GM12878 (cell line): Measurements from ENCODE around the gene ZNF618. TPM values are rescaled to one million over a fixed set of nuclear protein-coding genes. Genes with fewer than 3 reads are reported as not detected.

ENCODE experiments used
- ATAC-seq: fragments of 200-7000 bp; cut with Tn5 transposase; 3 replicates; pipeline ENCODE4 v1.9.1; 2020; ENCODE audit warnings: mild to moderate bottlenecking, moderate library complexity
- BruUV-seq: library from RNA; stranded (reverse); fragments of 400-500 nt; replicated peaks from 2 replicates; lab custom pipeline; 2021; lab: Mats Ljungman, UMichigan
- CTCF ChIA-PET: fragments of 300-600 bp; sonication (Branson Sonifier 250); formaldehyde crosslinking; extraction: SDS; loops from one replicate; lab custom pipeline; 2021; ENCODE audit warnings: inconsistent platforms; lab: Yijun Ruan, JAX
- POLR2A ChIA-PET: fragments of 350-600 bp; formaldehyde crosslinking; extraction: SDS; loops from one replicate; lab custom pipeline; 2021; ENCODE audit warnings: inconsistent platforms; lab: Charles Lee
- RAD21 ChIA-PET: fragments of 300-600 bp; sonication (Branson Sonifier 250); formaldehyde crosslinking; loops from one replicate; lab custom pipeline; 2023; ENCODE audit warnings: antibody characterized with exemption; ENCODE audit not compliant: unreplicated experiment; lab: Charles Lee
- SMC1A ChIA-PET: fragments of 300-600 bp; sonication (Branson Sonifier 250); formaldehyde crosslinking; loops from one replicate; lab custom pipeline; 2023; ENCODE audit not compliant: unreplicated experiment, uncharacterized antibody; lab: Charles Lee
- DNase-seq: peaks from one replicate; pipeline ENCODE4 v3.0.0-alpha.2; 2011; ENCODE audit warnings: low read depth, low spot score
- FAIRE-seq: peaks from 3 replicates; lab custom pipeline; 2011; peaks lifted over from hg19 to GRCh38; lab: Jason Lieb, UNC
- H2AFZ ChIP-seq: 2 replicates; pipeline ENCODE4 v1.6.0; 2011; ENCODE audit warnings: low read depth, low read length, control low read depth; ENCODE audit not compliant: control insufficient read depth
- H3K27ac ChIP-seq: 2 replicates; pipeline ENCODE4 v1.5.1; 2011; ENCODE audit warnings: control low read depth; ENCODE audit not compliant: control insufficient read depth, insufficient read depth
- H3K27me3 ChIP-seq, 2 experiments: replicated peaks in 1 of 2; 2 replicates each; pipeline versions ENCODE4 v1.6.0 to v1.6.1; 2011; ENCODE audit warnings: low read length in 1 of 2; ENCODE audit not compliant: control insufficient read depth in 2 of 2, insufficient read depth in 2 of 2
- H3K36me3 ChIP-seq, 2 experiments: 2 replicates each; pipeline ENCODE4 v1.5.1; 2011; ENCODE audit warnings: low read length in 1 of 2; ENCODE audit not compliant: control insufficient read depth in 2 of 2, insufficient read depth in 2 of 2
- H3K4me1 ChIP-seq: 2 replicates; pipeline ENCODE4 v1.6.1; 2011; ENCODE audit warnings: mild to moderate bottlenecking, low read length, moderate library complexity, mixed read lengths; ENCODE audit not compliant: control insufficient read depth, insufficient read depth
- H3K4me2 ChIP-seq: 2 replicates; pipeline ENCODE4 v1.6.0; 2011; ENCODE audit warnings: control low read depth; ENCODE audit not compliant: control insufficient read depth, insufficient read depth
- H3K4me3 ChIP-seq: fragments of 200-600 bp; sonication (generic); 2 replicates; pipeline ENCODE4 v1.5.1; 2016
- H3K79me2 ChIP-seq: 2 replicates; pipeline ENCODE4 v1.6.0; 2011; ENCODE audit warnings: low read length; ENCODE audit not compliant: control insufficient read depth, insufficient read depth
- H3K9ac ChIP-seq: 2 replicates; pipeline ENCODE4 v1.8.0; 2011; ENCODE audit warnings: low read length, control low read depth, mixed read lengths; ENCODE audit not compliant: control insufficient read depth, insufficient read depth
- H3K9me3 ChIP-seq: replicated peaks from 3 replicates; pipeline ENCODE4 v1.5.1; 2011; ENCODE audit warnings: mild to moderate bottlenecking, low read length; ENCODE audit not compliant: control insufficient read depth, insufficient read depth
- H4K20me1 ChIP-seq: 2 replicates; pipeline ENCODE4 v1.6.0; 2011; ENCODE audit not compliant: control insufficient read depth, insufficient read depth
- ASH2L ChIP-seq: fragments of 300-600, 200-600 bp; sonication (generic); IDR thresholded peaks from 2 replicates; pipeline ENCODE4 v1.6.1; 2017; ENCODE audit warnings: low read depth, mild to moderate bottlenecking, borderline replicate concordance
- EP300 ChIP-seq, 2 experiments: fragments of 150-350 bp in 1 of 2; IDR thresholded peaks; 2 replicates each; pipeline ENCODE4 v1.6.1; 2011 to 2012; ENCODE audit warnings: low read depth in 2 of 2, low read length in 2 of 2, borderline replicate concordance in 1 of 2, improper control_type of control experiment in 1 of 2, inconsistent platforms in 1 of 2; ENCODE audit not compliant: control insufficient read depth in 1 of 2
- HCFC1 ChIP-seq: fragments of 150-350 bp; IDR thresholded peaks from 2 replicates; pipeline ENCODE4 v1.6.1; 2014; ENCODE audit warnings: low read length
- KAT2A ChIP-seq: conservative IDR thresholded peaks from 2 replicates; pipeline ENCODE4 v1.6.1; 2011; ENCODE audit warnings: low read depth, low read length; ENCODE audit not compliant: control insufficient read depth
- LARP7 ChIP-seq: fragments of 450-650 bp; IDR thresholded peaks from 2 replicates; pipeline ENCODE4 v1.6.1; 2017; ENCODE audit warnings: mild to moderate bottlenecking
- MEF2A ChIP-seq: IDR thresholded peaks from 2 replicates; pipeline ENCODE4 v1.6.1; 2011; ENCODE audit warnings: low read depth, mild to moderate bottlenecking, low read length, moderate library complexity; ENCODE audit not compliant: insufficient read depth
- MYB ChIP-seq: fragments of 150-350 bp; IDR thresholded peaks from 2 replicates; pipeline ENCODE4 v1.6.1; 2014; ENCODE audit warnings: mild to moderate bottlenecking, low read depth, low read length, borderline replicate concordance
- MYC ChIP-seq: IDR thresholded peaks from 2 replicates; pipeline ENCODE4 v1.6.1; 2011; ENCODE audit warnings: mild to moderate bottlenecking, low read length, moderate library complexity, inconsistent platforms; ENCODE audit not compliant: insufficient read depth, insufficient replicate concordance, insufficient read length, severe bottlenecking
- RFX5 ChIP-seq: IDR thresholded peaks from 2 replicates; pipeline ENCODE4 v1.6.1; 2011; ENCODE audit warnings: low read depth, low read length, improper control_type of control experiment
- RUNX3 ChIP-seq: IDR thresholded peaks from 2 replicates; pipeline ENCODE4 v1.6.1; 2012; ENCODE audit warnings: low read length, inconsistent platforms
- SIN3A ChIP-seq: IDR thresholded peaks from 2 replicates; pipeline ENCODE4 v1.6.1; 2012; ENCODE audit warnings: low read depth, low read length, improper control_type of control experiment
- TBL1XR1 ChIP-seq: IDR thresholded peaks from 2 replicates; pipeline ENCODE4 v1.6.1; 2012; ENCODE audit warnings: low read depth, low read length, improper control_type of control experiment
- TCF12 ChIP-seq: IDR thresholded peaks from 2 replicates; pipeline ENCODE4 v1.6.1; 2011; ENCODE audit warnings: low read depth, mild to moderate bottlenecking, low read length
- TCF3 ChIP-seq: IDR thresholded peaks from 2 replicates; pipeline ENCODE4 v1.6.1; 2012; ENCODE audit warnings: low read depth, mild to moderate bottlenecking, low read length, borderline replicate concordance; ENCODE audit not compliant: insufficient read depth
- YBX1 ChIP-seq: fragments of 450-650 bp; IDR thresholded peaks from 2 replicates; pipeline ENCODE4 v1.6.1; 2016; ENCODE audit warnings: antibody characterized with exemption
- ZNF24 ChIP-seq: fragments of 450-650 bp; IDR thresholded peaks from 2 replicates; pipeline ENCODE4 v1.6.1; 2017; ENCODE audit warnings: antibody characterized with exemption, mild to moderate bottlenecking
- ZNF274 ChIP-seq: IDR thresholded peaks from one replicate; pipeline ENCODE4 v1.8.0; 2011; ENCODE audit not compliant: insufficient read length, insufficient read depth
- ZZZ3 ChIP-seq: IDR thresholded peaks from 2 replicates; pipeline ENCODE4 v1.6.1; 2011; ENCODE audit warnings: low read depth; ENCODE audit not compliant: control insufficient read depth, insufficient read length
- WGBS: methylation state at CpG from one replicate; pipeline ENCODE4 v1.1.6; 2016; ENCODE audit warnings: low lambda C conversion rate; ENCODE audit not compliant: insufficient replicate concordance, insufficient coverage; ENCODE audit errors: missing lambda C conversion rate; 5-methylcytosine and 5-hydroxymethylcytosine counted together
- in situ Hi-C: fragments of 300-500 bp; cut with MboI; formaldehyde crosslinking; loops from 9 replicates; pipeline ENCODE4 v1.14.3; 2018; ENCODE audit warnings: mixed read lengths
- intact Hi-C: fragments of 100-400 bp; cut with micrococcal nuclease; formaldehyde crosslinking; loops from one replicate; pipeline ENCODE4 v1.14.2; 2022; ENCODE audit not compliant: unreplicated experiment
- polyA plus RNA-seq, 11 experiments: library from polyadenylated mRNA; depleted of rRNA in 4 of 11; unstranded in 6 of 11; stranded (reverse) in 5 of 11; fragments of >200 nt; fragmentation: Nextera tagmentation in 4 of 11; fragmentation: Illumina TruSeq in 1 of 11; extraction: Ambion mirVana in 4 of 11; extraction: Trizol in 1 of 11; gene quantifications; 1 replicate in 1 of 11; 2 replicates in 10 of 11; pipeline versions ENCODE4 v1.2.1 to v1.2.3, GENCODE V29; 2011 to 2016; ENCODE audit warnings: inconsistent platforms in 2 of 11, missing spikeins in 2 of 11, low read depth in 1 of 11
- total RNA-seq, 4 experiments: library from RNA; depleted of rRNA in 3 of 4; stranded (reverse); fragments of >200 nt in 3 of 4; fragmentation: Illumina TruSeq in 1 of 4; extraction: Trizol in 1 of 4; gene quantifications; 2 replicates each; pipeline versions ENCODE4 v1.2.1 to v1.2.3, GENCODE V29; 2013 to 2021
- TF ChIP-seq, protein P1 (sequence below): fragments of 450-650 bp; IDR thresholded peaks from 2 replicates; pipeline ENCODE4 v1.6.1; 2016; ENCODE audit warnings: mild to moderate bottlenecking, moderate library complexity, borderline replicate concordance
- TF ChIP-seq, protein P2 (sequence below): fragments of 450-650 bp; IDR thresholded peaks from 2 replicates; pipeline ENCODE4 v1.6.1; 2017; ENCODE audit warnings: mild to moderate bottlenecking, low read depth, inconsistent platforms; ENCODE audit not compliant: poor library complexity, severe bottlenecking

The ZNF618 gene
- total and polyA plus RNA-seq, 10 of the 15 experiments (the other 5 are each of a cell fraction or from before 2014, with no cell fraction given): 0.01 to 0.24 (median 0.06) TPM; not detected in 2

DNA sequence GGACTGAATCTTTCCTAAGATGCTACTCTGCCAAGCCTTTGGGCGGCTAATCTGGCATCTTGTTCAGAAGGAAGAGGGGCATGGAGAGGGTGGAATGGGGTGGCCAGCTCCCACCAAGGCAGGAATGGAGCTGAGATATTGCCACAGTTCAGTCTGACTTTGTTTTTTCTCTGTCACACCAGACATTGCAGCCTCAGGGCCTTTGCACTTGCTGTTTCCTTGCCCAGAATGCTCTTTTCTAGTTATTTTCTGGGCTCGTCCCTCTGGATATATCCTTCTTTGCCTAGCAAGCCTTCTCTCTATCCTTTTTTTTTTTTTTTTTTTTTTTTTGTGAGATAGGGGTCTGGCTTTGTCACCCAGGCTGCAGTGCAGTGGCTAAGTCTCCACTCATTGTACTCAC lies 40.8 kb downstream of the ZNF618 start:
- no peaks in the 10 kb centered on the region for H3K79me2 ChIP-seq
- ChIA-PET CTCF (no interaction called here), SMC1A (interaction anchor here (1.2 kb wide), 1 partner anchor 38 kb away, joined by 4 read pairs; no protein-coding TSS in a partner anchor), RAD21 (interaction anchor here (0.7 kb wide), 1 partner anchor 385 kb away, joined by 3 read pairs; no protein-coding TSS in a partner anchor), POLR2A (no interaction called here)
- no peak for DNase-seq
- no peak for ATAC-seq
- intact Hi-C loops: no loop called here
- BruUV-seq: no TSS peak
- in situ Hi-C loops: no loop called here
- H4K20me1 ChIP-seq: no peaks in the 10 kb centered on the region
- H3K4me3 ChIP-seq: no peak overlapping the region
- H3K9ac ChIP-seq: no peak overlapping the region
- H3K4me1 ChIP-seq: no peaks in the 10 kb centered on the region
- no peak overlapping the region for H3K4me2 ChIP-seq
- H2AFZ ChIP-seq: no peak overlapping the region
- FAIRE-seq: no peak
- H3K27ac ChIP-seq: no peak overlapping the region
- no peaks in the 10 kb centered on the region for H3K36me3 ChIP-seq
- H3K27me3 ChIP-seq: no peaks in the 10 kb centered on the region; a peak in 2 of 4 replicates
- TF ChIP-seq LARP7 (no peak), SIN3A (no peak), MYB (no peak), KAT2A (no peak), ZNF24 (no peak), EP300 (IDR thresholded peaks at IDR 0.05; ENCODE audit: borderline replicate concordance in 1 of 2, control insufficient read depth in 1 of 2, low read depth in 2 of 2, low read length in 2 of 2) (no peak), ASH2L (no peak), ZNF274 (no peak), TBL1XR1 (no peak), TCF12 (no peak), YBX1 (no peak), RUNX3 (no peak), MEF2A (no peak), MYC (no peak), RFX5 (no peak), TCF3 (no peak), ZZZ3 (no peak), HCFC1 (no peak)
- TF ChIP-seq, protein P1, sequence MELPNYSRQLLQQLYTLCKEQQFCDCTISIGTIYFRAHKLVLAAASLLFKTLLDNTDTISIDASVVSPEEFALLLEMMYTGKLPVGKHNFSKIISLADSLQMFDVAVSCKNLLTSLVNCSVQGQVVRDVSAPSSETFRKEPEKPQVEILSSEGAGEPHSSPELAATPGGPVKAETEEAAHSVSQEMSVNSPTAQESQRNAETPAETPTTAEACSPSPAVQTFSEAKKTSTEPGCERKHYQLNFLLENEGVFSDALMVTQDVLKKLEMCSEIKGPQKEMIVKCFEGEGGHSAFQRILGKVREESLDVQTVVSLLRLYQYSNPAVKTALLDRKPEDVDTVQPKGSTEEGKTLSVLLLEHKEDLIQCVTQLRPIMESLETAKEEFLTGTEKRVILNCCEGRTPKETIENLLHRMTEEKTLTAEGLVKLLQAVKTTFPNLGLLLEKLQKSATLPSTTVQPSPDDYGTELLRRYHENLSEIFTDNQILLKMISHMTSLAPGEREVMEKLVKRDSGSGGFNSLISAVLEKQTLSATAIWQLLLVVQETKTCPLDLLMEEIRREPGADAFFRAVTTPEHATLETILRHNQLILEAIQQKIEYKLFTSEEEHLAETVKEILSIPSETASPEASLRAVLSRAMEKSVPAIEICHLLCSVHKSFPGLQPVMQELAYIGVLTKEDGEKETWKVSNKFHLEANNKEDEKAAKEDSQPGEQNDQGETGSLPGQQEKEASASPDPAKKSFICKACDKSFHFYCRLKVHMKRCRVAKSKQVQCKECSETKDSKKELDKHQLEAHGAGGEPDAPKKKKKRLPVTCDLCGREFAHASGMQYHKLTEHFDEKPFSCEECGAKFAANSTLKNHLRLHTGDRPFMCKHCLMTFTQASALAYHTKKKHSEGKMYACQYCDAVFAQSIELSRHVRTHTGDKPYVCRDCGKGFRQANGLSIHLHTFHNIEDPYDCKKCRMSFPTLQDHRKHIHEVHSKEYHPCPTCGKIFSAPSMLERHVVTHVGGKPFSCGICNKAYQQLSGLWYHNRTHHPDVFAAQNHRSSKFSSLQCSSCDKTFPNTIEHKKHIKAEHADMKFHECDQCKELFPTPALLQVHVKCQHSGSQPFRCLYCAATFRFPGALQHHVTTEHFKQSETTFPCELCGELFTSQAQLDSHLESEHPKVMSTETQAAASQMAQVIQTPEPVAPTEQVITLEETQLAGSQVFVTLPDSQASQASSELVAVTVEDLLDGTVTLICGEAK: no peak
- TF ChIP-seq, protein P2, sequence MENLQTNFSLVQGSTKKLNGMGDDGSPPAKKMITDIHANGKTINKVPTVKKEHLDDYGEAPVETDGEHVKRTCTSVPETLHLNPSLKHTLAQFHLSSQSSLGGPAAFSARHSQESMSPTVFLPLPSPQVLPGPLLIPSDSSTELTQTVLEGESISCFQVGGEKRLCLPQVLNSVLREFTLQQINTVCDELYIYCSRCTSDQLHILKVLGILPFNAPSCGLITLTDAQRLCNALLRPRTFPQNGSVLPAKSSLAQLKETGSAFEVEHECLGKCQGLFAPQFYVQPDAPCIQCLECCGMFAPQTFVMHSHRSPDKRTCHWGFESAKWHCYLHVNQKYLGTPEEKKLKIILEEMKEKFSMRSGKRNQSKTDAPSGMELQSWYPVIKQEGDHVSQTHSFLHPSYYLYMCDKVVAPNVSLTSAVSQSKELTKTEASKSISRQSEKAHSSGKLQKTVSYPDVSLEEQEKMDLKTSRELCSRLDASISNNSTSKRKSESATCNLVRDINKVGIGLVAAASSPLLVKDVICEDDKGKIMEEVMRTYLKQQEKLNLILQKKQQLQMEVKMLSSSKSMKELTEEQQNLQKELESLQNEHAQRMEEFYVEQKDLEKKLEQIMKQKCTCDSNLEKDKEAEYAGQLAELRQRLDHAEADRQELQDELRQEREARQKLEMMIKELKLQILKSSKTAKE: no peak
- H3K9me3 ChIP-seq: no peaks in the 10 kb centered on the region
- WGBS: 0% methylated on average over 2 of the region's 2 CpGs
